ENCODE measurements around the gene TNPO1. TPM values are rescaled to one million over a fixed set of nuclear protein-coding genes. Genes with fewer than 3 reads are reported as not detected.

Gene TNPO1
- total RNA-seq, 4 donors from 2014 or later: 73.1 to 241 (median 76.8) TPM

GRCh38 chr5:72888595-72888994, 72.1 kb downstream of the TNPO1 start:
- Histone ChIP-seq H3K27me3 (no peaks in the 10 kb centered on the region), H3K4me1 (no peaks in the 10 kb centered on the region), H3K36me3 (peaks cover 0 to 86% (median 6%) of the 10 kb centered on the region in 3 donors), H3K4me3 (no peak overlapping the region), H3K9me3 (no peaks in the 10 kb centered on the region), H3K27ac (no peak overlapping the region)
- no peak for DNase-seq
- TF ChIP-seq CTCF (IDR thresholded peaks at IDR 0.05): no peak
- no peak for TF ChIP-seq POLR2A (IDR thresholded peaks at IDR 0.05)

GRCh38 chr5:72889324-72889723, 72.9 kb downstream of the TNPO1 start:
- peaks cover 0 to 86% (median 6%) of the 10 kb centered on the region in 3 donors for H3K36me3 ChIP-seq

GRCh38 chr5:72892846-72893245, 76.4 kb downstream of the TNPO1 start:
- TF ChIP-seq CTCF (IDR thresholded peaks at IDR 0.05) (no peak), POLR2A (IDR thresholded peaks at IDR 0.05) (no peak)
- Histone ChIP-seq H3K4me1 (no peaks in the 10 kb centered on the region), H3K27ac (no peak overlapping the region), H3K4me3 (no peak overlapping the region), H3K36me3 (peaks cover 0 to 98% (median 6%) of the 10 kb centered on the region in 3 donors), H3K9me3 (no peaks in the 10 kb centered on the region), H3K27me3 (no peaks in the 10 kb centered on the region)
- DNase-seq: no peak

More at GRCh38 chr5:72889324-72889723, 72.9 kb downstream of the TNPO1 start:
- TF ChIP-seq CTCF (IDR thresholded peaks at IDR 0.05): no peak
- no peak for TF ChIP-seq POLR2A (IDR thresholded peaks at IDR 0.05)
- no peak for DNase-seq
- no peaks in the 10 kb centered on the region for H3K27me3 ChIP-seq
- H3K9me3 ChIP-seq: no peaks in the 10 kb centered on the region
- H3K27ac ChIP-seq: no peak overlapping the region
- H3K4me1 ChIP-seq: no peaks in the 10 kb centered on the region
- no peak overlapping the region for H3K4me3 ChIP-seq

- H3K4me1 ChIP-seq: no peaks in the 10 kb centered on the region
- no peak overlapping the region for H3K4me3 ChIP-seq
- H3K27ac ChIP-seq: no peak overlapping the region
- no peaks in the 10 kb centered on the region for H3K27me3 ChIP-seq
- DNase-seq: no peak
- H3K36me3 ChIP-seq: peaks cover 0 to 95% (median 0%) of the 10 kb centered on the region in 3 donors
- TF ChIP-seq CTCF (IDR thresholded peaks at IDR 0.05): no peak
- no peak for TF ChIP-seq POLR2A (IDR thresholded peaks at IDR 0.05)
- no peaks in the 10 kb centered on the region for H3K9me3 ChIP-seq
Measured at GRCh38 chr5:72895758-72896157, 79.3 kb downstream of the TNPO1 start.

GRCh38 chr5:72906806-72907205, 90.3 kb downstream of the TNPO1 start:
- peaks cover 0 to 69% (median 0%) of the 10 kb centered on the region in 3 donors for H3K36me3 ChIP-seq

More at GRCh38 chr5:72906806-72907205, 90.3 kb downstream of the TNPO1 start:
- no peaks in the 10 kb centered on the region for H3K4me1 ChIP-seq
- no peaks in the 10 kb centered on the region for H3K27me3 ChIP-seq
- H3K27ac ChIP-seq: no peak overlapping the region
- H3K9me3 ChIP-seq: no peaks in the 10 kb centered on the region
- no peak for DNase-seq
- no peak overlapping the region for H3K4me3 ChIP-seq
- TF ChIP-seq CTCF (IDR thresholded peaks at IDR 0.05) (no peak), POLR2A (IDR thresholded peaks at IDR 0.05) (no peak)
